Right ventricle myocardium superior (tissue), 1 donor: ENCODE measurements around the gene DMKN. TPM values are rescaled to one million over a fixed set of nuclear protein-coding genes. Genes with fewer than 3 reads are reported as not detected.
"Not testable (repeated sequence)": the region's sequence is repeated elsewhere in the genome, so short reads cannot be mapped to it uniquely, and the experiment has no call there.

Source experiments
- ATAC-seq: fragments of 200-7000 bp; cut with Tn5 transposase; one replicate; pipeline ENCODE4 v1.9.1; 2020; ENCODE audit warnings: mild to moderate bottlenecking; ENCODE audit not compliant: poor library complexity
- DNase-seq: peaks from one replicate; pipeline ENCODE4 v3.0.0-alpha.2; 2020
- intact Hi-C: fragments of 100-400 bp; cut with DNase I; formaldehyde crosslinking; loops from one replicate; pipeline ENCODE4 v1.11.2; 2022
- total RNA-seq: library from RNA; stranded (reverse); fragmentation: NEBNext Ultra II Directional; extraction: Animal tissue kit (Norgen Biotek cat#: 25700); gene quantifications from one replicate; pipeline ENCODE4 v1.2.1, GENCODE V29; 2021
- donor health status: DM: no; HTN: yes; CAD: no; lungs with severe emphysema.

The DMKN gene
- total RNA-seq, 1 donor from 2014 or later, result 3.6 TPM

GRCh38 chr19:35483089-35483488 is 30.4 kb downstream of the DMKN start:
- no peak for DNase-seq
- no peak for ATAC-seq
- intact Hi-C loops, result no loop called here

DNA sequence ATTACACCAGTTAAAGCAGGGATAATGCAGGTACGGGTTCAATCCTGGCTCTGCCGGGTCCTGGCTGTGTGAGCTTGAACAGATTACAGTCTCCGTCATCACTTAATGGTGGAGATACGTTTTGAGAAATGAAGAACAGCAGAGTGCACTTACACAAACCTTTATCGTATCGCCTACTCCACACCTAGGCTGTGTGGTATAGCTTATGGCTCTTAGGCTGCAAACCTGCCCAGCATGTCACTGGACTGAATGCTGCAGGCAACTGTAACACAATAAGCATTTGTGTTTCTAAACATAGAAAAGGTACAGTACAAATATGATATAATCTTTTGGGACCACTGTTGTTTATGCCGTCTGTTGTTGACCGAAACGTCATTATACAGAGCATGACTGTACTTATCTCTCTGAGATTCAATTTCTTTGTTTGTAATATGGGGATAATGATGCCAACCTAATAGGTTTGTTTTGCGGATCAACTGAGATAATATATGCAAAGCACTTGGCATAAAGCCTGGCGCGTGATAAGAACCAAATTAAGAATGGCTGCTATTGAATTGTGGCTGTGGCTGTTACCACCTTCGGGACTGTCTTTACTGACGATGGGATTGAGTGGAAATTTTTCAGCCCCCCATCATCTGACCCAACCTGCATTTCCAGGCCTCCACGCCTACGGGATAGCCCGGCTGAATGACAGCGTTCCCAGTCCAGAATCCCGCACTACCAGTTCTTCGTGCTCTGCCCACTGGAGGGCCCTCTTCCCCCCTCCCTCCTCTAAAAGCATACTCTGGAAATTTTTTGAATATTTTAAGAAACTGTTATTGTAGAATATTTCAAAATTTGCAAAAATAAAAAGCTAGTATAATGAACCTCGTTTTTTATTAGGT is 34.4 kb downstream of the DMKN start:
- no peak for DNase-seq
- intact Hi-C loops, result no loop called here
- no peak for ATAC-seq

DNA sequence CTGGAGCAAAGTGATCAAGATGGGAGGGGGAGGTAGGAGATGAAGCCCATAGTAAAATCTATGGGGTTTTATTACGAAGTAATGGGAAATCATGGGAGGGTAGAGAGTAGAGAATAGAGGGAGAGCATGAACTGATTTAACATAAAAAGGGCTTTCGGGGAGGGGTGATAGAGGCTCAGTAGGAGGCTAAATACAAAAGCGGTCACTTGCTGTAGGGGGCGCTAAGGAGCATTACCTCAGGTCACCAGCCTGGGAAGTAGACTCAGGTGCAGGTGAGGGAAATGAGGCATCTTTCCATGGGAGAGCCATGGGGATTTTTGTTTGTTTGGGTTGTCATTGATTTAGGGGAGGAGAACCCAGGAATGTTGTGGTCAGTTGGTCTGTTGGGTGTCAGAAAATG is 37.3 kb downstream of the DMKN start:
- ATAC-seq (no peak), DNase-seq (no peak)
- intact Hi-C loops, result no loop called here

- DNase-seq, intact Hi-C loops, ATAC-seq: not testable (repeated sequence)
These were observed 38.9 kb downstream of the DMKN start for GRCh38 chr19:35474594-35474993.

DNA sequence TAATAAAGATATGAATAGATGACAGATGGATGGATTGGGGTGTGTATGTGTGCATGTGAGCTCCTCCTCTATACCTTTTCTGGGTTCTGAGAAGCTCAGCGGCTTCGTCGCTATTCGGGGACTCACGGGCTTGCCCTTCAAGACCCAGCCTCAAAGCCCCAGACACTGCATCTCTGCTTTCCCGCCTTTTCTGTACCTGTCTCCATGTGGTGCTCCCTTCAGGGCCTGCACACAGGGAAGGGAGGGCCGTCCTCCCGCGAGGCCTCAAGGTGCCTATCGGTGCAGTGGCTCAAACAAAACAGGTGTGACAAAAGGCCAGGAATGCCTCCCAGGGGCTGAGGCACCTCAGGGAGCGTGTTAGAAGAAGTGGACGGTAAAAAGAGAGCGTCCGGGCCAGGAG is 39.3 kb downstream of the DMKN start:
- intact Hi-C loops, result no loop called here
- ATAC-seq (no peak), DNase-seq (no peak)

DNA sequence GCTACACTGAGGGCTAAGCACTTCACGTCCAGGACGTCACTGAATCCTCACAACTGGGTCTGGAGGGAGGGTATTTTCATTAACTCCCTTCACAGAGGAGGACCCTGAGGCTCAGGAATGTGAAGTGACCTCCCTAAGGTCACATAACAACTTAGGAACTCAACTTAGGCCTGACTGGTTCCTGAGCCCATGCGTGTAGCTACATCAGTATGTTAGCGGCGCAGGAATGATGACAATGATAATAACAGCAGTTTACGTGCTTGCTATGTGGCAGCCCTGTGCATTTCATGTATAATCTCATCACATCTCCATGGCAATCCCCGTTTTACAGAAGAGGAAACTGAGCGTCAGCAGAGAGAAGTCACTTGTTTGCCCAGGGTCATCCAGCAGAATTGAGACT is 41.5 kb downstream of the DMKN start:
- ATAC-seq (no peak), DNase-seq (no peak)
- intact Hi-C loops, result no loop called here

DNA sequence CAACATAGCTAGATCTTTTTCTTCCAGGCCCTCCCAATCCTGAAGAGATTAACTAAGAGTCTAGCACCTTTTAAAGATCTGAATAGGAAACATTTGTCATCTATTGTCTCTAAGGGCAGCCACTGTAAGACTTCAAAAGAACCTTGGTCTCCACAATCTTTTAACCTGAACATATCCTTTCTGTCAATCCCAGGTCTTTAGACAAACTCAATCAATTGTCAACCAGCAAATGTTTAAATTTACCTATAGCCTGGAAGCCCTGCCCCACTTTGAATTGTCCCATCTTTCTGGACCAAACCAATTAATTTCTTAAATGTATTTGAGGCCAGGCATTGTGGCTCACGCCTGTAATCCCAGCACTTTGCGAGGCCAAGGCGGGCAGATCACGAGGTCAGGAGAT is 42.4 kb downstream of the DMKN start:
- DNase-seq, intact Hi-C loops, ATAC-seq: not testable (repeated sequence)

DNA sequence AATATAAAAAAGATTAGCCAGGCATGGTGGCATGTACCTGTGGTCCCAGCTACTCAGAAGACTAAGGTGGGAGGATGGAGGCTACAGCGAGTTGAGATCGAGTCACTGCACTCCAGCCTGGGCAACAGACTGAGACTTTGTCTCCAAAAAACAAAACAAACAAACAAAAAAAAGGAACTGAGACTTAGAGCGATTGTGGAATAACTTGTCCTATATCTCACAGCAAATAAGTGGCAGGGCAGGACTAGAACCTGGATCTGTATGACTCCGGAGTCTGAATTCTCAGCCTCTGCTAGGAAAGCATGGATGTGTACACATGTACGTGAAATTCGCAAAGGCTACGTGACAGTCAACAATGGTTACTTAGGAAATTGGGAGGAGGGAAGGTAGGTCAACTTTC is 43.3 kb downstream of the DMKN start:
- DNase-seq, result no peak
- intact Hi-C loops, result no loop called here

GRCh38 chr19:35468637-35469036 is 44.8 kb downstream of the DMKN start:
- intact Hi-C loops, result loop anchor here (5.0 kb wide), 1 partner anchor 116 kb away; no protein-coding TSS in a partner anchor
- peak; percentile 59 for DNase-seq
- ATAC-seq, result peak; percentile 89

More for the DNA sequence above, 43.3 kb downstream of the DMKN start:
- ATAC-seq, result no peak

DNA sequence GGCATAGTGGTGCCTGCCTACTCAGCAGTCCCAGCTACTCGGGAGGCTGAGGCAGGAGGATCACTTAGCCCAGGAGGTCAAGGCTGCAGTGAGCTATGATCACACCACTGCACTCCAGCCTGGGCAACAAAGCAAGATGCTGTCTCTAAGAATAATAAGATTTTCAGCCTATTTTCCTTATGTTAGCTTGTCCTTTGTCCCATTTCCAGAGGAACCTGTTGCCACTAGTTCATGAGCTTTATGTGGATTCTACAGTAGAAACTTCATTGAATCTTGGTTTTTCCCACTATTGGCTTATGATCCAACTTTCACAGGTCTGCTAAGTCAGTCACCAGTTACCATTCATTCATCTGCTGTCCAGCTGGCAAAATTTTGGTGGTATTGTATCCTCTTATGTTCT is 47.2 kb downstream of the DMKN start:
- DNase-seq (no peak), ATAC-seq (no peak)
- intact Hi-C loops, result loop anchor here (5.0 kb wide), 1 partner anchor 114 kb away; no protein-coding TSS in a partner anchor

- DNase-seq, intact Hi-C loops, ATAC-seq: not testable (repeated sequence)
These were observed 50.5 kb downstream of the DMKN start for GRCh38 chr19:35462956-35463355.

DNA sequence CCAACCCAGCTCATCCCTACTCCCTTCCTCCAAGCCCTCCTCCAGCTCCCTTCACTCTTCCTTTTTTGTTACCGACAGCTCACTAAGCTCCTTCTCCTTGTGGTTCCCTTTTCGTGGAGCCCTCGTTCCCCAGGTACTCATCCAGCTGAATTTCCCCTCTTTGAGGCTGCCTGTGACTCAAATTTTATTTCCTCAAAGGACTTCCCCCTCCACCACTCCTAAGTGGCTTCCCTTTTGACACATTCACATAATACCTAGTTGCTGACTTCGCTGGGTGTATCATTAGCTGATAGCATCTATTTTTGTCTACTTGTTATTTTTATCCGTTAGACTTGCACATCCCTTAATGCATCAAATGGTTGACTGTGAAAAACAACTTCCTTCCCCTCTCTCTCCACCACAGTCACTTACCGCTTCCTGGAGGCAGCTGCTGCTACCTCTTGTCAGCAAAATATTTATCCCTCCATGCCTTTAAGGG is 50.9 kb downstream of the DMKN start:
- DNase-seq, result no peak
- intact Hi-C loops, result no loop called here
- peak; percentile 61 for ATAC-seq

DNA sequence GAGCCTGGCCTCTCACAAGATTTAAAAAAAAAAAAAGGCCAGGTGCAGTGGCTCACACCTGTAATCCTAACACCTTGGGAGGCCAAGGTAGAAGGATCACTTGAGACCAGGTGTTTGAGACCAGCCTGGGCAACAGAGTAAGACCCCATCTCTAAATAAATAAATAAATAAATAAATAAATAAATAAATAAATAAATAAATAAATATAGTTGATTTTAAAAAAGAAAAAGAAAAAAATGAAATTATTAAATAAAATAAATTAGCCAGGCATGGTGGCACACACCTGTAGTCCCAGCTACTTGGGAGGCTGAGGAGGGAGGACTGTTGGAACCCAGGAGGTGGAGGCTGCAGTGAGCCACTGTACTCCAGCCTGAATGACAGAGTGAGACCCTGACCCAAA is 51.7 kb downstream of the DMKN start:
- DNase-seq, intact Hi-C loops, ATAC-seq: not testable (repeated sequence)

GRCh38 chr19:35461060-35461459 is 52.4 kb downstream of the DMKN start:
- intact Hi-C loops, result no loop called here
- no peak for ATAC-seq
- DNase-seq, result no peak

DNA sequence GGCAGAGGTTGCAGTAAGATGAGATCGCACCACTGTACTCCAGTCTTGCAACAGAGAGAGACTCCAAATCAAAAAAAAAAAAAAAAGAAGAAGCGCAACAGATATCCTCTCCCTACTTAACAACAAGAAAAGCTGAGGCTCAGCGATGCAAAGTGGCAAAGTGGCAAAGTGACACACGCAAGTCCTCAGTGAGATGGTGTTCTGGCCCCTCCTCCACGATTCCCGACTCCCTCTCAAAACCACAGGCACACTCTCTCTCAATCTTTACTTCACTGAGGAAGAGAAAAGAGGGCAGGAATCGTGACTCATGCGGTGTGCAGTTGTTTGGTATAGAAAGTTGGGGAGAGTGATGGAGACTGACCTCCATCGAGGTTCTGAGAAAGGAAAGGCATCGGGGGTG is 52.8 kb downstream of the DMKN start:
- no peak for ATAC-seq
- no peak for DNase-seq
- intact Hi-C loops, result no loop called here

DNA sequence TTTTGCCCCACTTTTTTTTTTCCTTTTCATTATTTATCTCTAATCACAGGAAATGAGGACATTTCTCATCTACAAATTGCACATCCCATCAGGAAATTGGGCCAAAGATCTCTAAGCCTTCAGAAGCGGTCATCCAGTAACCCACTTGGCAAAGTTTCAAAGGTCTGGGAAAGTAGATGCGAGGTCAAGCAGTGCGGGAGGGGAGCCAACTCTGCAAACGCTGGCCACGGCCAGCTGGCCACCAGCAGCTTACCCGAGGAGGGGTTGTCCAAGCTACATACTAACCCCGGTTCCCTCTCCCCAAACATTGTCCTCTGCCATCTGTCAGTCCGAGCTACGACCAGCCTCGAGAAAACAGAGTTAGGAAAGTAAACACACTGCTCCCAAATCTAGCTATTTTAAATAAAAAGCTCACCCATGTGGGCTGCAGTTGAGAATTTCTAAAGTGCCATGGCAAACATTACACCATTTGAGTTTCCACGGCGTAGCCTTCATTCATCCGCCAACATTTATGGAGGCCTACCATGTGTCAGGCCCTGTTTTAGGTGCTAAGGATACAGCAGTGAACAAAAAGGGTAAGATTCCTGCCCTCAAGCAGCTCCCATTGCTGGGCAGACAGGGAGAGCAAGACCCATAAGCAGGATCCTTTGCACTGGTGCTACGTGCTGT is 53.9 kb downstream of the DMKN start:
- intact Hi-C loops, result no loop called here
- peak; percentile 73 for ATAC-seq
- DNase-seq, result peak; percentile 70

- intact Hi-C loops, result no loop called here
- DNase-seq, result no peak
- no peak for ATAC-seq
These were observed 54.6 kb downstream of the DMKN start for GRCh38 chr19:35458731-35459391.

- intact Hi-C loops, result no loop called here
- ATAC-seq (no peak), DNase-seq (no peak)
These were observed 55.3 kb downstream of the DMKN start for GRCh38 chr19:35458192-35458591.

DNA sequence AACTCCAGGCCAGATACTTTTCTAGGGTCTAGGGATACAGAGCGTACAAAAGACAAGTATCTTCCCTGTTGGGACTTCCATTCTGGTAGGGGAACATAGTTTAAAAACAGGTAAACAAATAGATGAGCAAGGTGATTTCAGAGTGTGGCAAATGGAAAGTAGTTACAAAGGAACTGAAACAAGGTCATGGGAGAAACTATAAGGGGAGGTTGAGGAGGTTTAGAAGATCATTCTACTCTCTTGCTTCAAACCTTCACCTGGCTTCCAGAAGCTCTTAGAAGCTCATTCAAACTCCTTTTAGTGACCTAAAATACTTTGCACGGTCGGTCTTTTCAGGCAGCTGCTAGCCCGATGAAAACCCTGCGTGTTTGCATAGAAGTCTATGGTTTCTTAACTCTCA is 56.3 kb downstream of the DMKN start:
- intact Hi-C loops, result no loop called here
- ATAC-seq (no peak), DNase-seq (no peak)
